HS-5 (cell line): ENCODE data around the gene FGF12.
"Not testable (repeated sequence)": the region's sequence is repeated elsewhere in the genome, so short reads cannot be mapped to it uniquely, and the experiment has no call there.

ENCODE experiments used
- DNase-seq: peaks from one replicate; pipeline ENCODE4 v3.0.0-alpha.2; 2012; ENCODE audit warnings: low read depth

Gene FGF12

GRCh38 chr3:192727032-192727847, at the start of gene FGF12:
Gene FGF12 (minus strand): TSS chr3:192727541.
- no peak for DNase-seq

- DNase-seq, result not testable (repeated sequence)
These were observed 47.0 kb upstream of the FGF12 start for GRCh38 chr3:192774341-192774740.

GRCh38 chr3:192772240-192772894, 45.0 kb upstream of the FGF12 start:
- DNase-seq, result no peak

- DNase-seq, result no peak
These were observed 31.3 kb upstream of the FGF12 start for GRCh38 chr3:192758654-192759053.

- no peak for DNase-seq
These were observed 23.8 kb upstream of the FGF12 start for GRCh38 chr3:192751148-192751547.

- DNase-seq, result no peak
These were observed 22.9 kb upstream of the FGF12 start for GRCh38 chr3:192750201-192750600.

GRCh38 chr3:192747746-192748145, 20.4 kb upstream of the FGF12 start:
- no peak for DNase-seq

GRCh38 chr3:192747145-192747544, 19.8 kb upstream of the FGF12 start:
- DNase-seq, result no peak

- no peak for DNase-seq
These were observed 17.8 kb upstream of the FGF12 start for GRCh38 chr3:192745150-192745549.

- DNase-seq, result not testable (repeated sequence)
These were observed 17.3 kb upstream of the FGF12 start for GRCh38 chr3:192744604-192745003.

GRCh38 chr3:192737506-192737905, 10.2 kb upstream of the FGF12 start:
- no peak for DNase-seq

GRCh38 chr3:192731233-192731632, 3.9 kb upstream of the FGF12 start:
- DNase-seq, result no peak

GRCh38 chr3:192726385-192726784, 956 bp downstream of the FGF12 start:
- DNase-seq, result no peak

- DNase-seq, result no peak
These were observed 7.4 kb downstream of the FGF12 start for GRCh38 chr3:192719964-192720363.

GRCh38 chr3:192718156-192718555, 9.2 kb downstream of the FGF12 start:
- no peak for DNase-seq

GRCh38 chr3:192715126-192715525, 12.2 kb downstream of the FGF12 start:
- DNase-seq, result no peak

- not testable (repeated sequence) for DNase-seq
These were observed 16.2 kb downstream of the FGF12 start for GRCh38 chr3:192711126-192711525.

GRCh38 chr3:192710366-192710765, 17.0 kb downstream of the FGF12 start:
- no peak for DNase-seq

- no peak for DNase-seq
These were observed 21.1 kb downstream of the FGF12 start for GRCh38 chr3:192706272-192706671.

GRCh38 chr3:192700885-192701284, 26.5 kb downstream of the FGF12 start:
- no peak for DNase-seq

GRCh38 chr3:192696943-192697587, 30.3 kb downstream of the FGF12 start:
- DNase-seq, result no peak

- DNase-seq, result no peak
These were observed 39.7 kb downstream of the FGF12 start for GRCh38 chr3:192687488-192688152.
